NCI-H1436 (cell line): ENCODE data around the gene DACT3.

Source experiments
- DNase-seq: peaks from one replicate; lab custom pipeline; 2025; lab: John Stamatoyannopoulos, UW

DACT3 gene

GRCh38 chr19:46668662-46669061 lies 7.7 kb upstream of the DACT3 start:
- DNase-seq: no peak

GRCh38 chr19:46665072-46665471 lies 4.1 kb upstream of the DACT3 start:
- no peak for DNase-seq

DNA sequence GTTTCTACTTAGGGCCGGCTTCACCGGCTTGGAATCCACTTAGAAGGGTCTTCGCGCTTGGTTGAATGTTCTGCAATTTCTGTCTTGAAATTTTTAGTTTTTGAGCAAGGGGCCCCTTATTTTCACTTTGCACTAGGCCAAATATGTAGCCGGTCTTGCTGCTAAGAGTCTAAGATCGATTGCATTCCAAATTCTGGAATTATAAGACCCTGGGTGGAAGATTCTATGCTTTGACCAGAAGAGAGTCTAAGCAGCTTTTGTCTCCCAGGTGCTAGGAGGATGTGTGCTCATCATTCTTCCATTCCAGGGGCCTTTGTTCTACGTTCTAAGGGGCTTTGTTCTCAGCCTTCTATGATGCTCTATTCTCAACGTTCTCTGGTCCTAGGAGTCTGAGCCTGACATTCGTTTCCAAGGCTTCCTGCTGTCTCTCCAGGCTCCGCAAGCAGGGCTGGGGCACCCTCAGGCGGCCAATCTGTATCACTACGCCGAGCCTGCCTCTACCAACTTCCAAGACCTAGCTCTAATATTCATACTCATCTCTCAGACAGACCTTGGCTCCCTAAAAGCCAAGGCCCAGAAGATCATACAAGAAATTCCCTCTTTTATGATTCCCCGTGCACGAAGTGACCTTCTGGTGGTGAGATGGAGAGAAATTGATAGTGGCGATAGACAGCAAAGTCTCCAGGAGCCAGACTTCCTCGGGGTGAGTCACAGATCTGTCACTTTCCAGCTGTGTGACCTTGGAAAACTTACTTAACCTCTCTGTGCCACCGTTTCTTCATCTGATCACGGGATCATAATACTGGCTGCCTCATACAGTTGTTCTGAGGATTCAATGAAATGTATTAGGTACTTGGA lies 982 bp upstream of the DACT3 start:
- peak; percentile 85 for DNase-seq

DNA sequence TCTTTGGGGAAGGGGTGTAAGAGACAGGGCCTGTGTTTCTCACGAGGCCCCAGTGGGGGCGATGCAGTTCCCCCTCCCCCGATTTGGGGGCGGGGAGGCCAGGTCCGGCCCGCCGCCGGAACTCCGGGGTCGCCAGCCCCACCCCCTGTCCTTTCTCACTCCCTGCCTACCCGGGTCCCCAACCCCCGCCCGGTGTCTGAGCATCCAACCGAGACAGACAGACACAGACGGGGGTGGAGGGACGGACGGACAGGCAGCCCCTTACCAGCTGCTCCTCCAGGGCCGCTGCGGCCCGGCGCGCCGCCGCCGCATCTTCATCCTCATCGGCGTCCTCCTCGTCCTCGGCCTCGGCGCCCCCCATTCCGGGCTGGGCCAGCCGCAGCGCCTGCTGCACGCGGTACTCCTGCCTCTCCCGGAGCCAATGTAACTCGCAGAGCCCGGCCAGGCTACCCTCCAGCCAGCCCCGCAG lies 397 bp downstream of the DACT3 start:
- no peak for DNase-seq

- DNase-seq: no peak
Observed at GRCh38 chr19:46660008-46660517, 919 bp downstream of the DACT3 start.

DNA sequence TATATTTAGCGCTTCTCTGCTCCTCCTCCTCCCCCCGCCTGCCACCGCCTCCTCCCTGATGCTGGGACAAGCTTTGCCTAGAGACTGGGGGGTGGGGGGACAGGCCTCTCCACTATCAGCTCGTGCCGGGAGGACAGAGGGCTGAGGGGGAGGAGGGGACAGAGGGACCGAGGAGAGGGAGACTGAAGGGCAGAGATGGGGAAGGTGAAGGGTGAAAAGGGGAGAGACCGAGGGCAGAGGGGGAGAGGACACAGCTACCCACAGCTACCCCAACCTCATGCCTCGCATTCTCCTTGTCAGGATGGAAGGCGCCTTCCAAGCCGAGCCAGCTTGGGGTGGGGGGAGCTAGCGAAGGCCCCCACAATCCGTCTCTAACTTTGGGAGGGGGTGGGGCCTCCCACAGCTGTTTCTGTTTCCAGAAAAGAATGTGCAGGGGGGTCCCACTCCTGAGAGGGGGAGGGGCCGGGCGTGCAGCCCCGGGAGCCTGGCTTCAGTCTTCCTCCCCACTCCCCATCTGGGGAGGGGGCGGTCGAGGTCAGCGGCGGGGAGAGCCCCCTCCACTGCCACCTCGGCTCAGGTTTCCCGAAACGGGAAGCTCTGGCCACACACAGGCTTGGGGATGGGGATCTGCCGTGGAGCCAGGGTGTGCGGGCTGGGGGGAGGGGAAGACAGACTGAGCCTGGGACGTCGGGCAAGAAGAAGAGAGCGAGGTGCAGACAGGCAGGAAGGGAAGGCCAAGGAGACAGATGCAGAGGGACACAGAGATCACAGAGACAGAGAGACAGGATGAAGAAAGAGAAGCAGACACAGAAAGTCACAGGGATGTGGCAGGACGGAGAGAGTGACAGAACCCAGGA lies 1.6 kb downstream of the DACT3 start:
- no peak for DNase-seq

- DNase-seq: no peak
Observed at GRCh38 chr19:46656541-46656940, 4.4 kb downstream of the DACT3 start.

DNA sequence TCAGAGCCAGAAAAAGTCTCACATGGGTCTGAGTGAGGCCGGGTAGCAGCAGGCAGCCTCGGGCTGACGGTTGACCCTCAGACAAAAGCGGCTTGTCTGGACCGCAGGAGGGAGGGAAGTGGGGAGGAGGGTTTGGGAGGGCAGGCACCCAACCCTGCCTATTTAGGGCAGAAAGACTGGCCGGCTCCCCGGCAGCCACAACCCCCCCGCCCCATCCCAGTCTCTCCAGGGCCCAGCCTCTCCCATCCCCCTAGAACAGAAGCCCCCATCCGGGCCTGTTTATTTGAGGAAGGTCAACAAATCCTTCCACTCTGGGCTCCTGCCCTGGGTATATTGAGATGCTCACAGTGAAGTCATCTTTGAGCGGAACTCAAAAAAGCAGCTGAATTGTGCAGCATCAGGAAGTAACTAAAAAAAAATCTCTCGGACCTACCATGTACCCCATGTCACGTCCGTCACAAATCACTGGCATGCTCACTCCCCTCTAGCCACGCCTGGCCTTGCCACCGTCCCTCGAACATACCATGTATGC lies 6.3 kb downstream of the DACT3 start:
- no peak for DNase-seq

- DNase-seq: no peak
Observed at GRCh38 chr19:46650445-46650844, 10.5 kb downstream of the DACT3 start.

- DNase-seq: no peak
Observed at GRCh38 chr19:46648961-46649960, 11.7 kb downstream of the DACT3 start.

DNA sequence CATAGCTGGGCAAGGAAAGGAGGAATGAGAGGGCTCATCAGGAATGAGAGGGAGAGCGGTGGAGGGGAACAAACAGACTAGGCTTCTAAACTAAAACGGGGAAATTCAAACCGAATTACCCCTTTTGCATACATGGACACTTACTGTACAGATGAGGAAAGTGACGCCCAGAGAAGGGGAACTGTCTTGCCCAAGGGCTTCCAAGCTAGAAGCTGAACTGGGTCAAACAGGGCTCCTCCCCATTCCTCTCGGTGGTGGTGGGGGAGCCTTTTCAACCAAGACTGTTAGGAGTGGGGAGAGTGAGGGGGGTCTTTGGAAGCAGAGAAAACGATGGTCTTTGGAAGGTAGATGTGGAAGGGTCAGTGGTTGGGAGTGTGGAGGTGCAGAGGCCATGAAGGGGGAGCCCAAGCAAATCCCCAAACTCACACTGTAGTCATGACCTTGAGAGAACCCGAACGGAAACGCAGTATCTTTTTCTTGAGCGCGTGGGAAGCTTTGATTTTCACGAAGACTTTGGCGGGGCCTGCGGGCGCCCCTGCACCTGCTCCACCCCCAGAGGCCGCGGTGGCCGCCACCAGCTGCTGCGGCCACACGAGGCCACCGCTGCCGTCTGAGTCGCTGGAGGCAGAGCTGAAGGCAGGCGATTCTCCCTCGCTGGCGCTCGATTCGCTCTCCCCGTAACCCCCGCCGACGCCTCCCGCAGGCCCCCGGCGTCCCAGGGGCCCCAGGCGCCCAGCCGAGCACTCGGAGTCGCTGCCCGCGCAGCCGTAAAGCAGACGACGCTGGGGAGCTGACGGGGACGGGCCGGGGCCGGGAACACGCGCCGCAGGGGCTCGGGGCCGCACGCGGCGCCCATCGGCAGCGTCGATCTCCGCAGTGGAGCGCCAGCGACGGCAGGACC lies 12.7 kb downstream of the DACT3 start:
- no peak for DNase-seq

- DNase-seq: no peak
Observed at GRCh38 chr19:46646402-46646801, 14.6 kb downstream of the DACT3 start.

DNA sequence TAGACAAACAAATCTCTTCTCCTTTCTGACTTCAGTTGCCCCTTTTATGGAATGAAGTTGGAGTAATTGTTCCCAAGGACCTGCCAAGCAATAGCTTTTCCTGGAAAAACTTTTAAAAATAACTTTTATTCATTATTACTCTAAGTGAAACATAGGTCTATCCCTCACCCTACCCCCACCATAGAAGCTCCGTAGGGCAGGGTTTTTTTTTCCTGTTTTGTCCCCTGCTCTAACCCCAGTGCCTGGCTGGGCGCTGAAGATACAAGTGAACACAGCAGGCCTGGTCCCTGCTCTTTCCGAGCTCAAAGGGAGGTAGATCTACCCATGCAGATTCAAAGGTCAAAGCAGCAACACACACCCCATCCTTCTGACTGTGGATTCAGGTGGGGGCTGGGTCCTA lies 16.3 kb downstream of the DACT3 start:
- DNase-seq: no peak

GRCh38 chr19:46640656-46641055 lies 20.3 kb downstream of the DACT3 start:
- no peak for DNase-seq

DNA sequence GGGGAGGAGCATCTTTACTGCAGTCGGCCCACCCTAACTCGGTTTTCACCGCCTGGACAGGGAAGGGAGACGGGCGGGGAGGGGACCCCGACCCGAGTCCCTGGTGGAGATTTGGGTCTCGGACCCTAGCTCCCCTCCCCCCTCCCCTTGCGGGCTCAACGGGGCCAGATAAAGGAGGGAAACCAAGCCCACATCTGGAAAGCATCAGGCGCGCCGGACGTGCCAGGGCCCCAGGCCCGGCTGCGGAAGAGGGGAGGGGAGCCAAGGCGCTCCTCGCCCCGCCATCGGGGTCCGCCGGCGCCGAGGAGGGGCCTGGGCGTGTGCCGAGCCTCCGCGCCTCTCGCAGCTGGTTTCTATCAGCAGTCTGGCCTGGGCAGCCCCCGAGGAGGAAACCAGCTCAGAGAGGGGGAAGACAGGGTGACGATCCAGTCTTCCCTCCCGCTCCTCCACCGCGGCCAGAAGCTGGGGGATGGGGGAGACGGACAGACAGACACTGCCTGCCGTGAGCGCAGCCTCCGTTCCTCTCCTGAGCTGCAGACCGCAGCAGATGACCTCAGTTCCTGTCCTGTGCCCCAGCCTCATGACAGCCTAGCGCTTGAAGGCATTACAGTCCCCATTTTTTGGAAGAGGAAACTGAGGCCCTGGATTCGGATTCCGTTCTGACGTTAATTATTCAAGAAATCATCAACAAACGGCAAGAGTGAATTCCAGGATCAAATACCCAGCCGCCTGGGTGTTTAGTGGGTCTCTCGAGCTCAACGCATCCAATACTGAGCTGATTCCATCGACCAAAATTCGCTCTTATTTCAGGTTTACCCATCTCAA lies 21.4 kb downstream of the DACT3 start:
- no peak for DNase-seq

DNA sequence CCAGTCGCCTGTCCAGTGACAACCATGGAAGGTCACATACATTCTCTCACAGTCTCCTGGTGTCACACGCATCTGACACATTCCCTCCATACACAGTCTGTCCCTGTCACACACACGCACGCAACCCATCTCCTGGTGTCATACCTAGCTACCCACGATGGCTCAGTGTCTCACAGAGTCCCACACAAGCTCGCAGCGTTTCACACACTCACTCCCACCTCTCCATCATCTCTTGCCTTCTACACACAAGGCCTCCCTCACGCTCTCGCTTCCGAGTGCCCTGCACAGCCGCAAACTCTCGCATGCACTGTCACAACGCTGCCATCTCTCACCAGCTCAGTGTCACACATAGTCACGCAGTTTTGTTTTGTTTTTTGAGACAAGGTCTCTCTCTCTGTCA lies 23.8 kb downstream of the DACT3 start:
- DNase-seq: no peak

DNA sequence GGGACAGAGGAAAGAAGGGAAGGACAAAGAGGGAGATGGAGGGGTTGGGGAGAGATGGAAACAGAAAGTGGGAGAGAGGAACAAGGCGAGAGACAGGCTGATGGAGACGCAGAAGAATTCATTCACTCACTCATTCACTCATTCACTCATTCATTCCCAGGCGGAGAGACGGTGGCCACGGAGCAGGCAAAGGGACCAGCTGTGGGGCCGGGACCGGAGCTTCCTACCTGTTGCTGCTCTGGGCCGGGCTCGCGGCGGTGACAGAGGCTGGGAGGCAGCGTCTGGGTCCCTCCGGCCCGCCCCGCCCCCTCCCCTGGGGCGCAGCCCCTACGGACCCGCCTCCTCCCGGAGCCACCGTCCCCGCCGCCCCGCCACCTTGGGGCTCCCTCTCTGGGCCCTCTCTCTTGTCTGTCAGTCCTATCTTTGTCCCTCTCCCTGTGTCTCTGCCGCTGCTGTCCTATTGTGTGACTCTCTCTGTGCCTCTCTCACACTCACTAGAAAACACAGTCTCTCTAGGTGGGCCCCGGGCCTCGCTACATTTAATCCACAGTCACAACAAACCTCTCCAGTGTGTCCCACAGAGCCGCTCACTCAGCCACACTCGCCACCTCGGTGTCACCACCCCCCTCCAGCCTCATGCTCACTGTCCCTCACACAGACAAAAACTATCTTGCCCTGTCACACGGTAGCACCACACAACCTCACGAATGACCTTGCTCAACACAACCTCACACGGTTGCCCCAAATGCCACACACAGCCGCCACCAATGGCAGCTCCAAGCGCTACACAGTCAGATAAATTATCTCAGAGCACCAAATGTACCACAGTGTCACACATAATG lies 24.8 kb downstream of the DACT3 start, which contains the start of gene GNG8:
TSS of gene GNG8 (minus strand) at position 283 of the 842 bp plus-strand sequence. CDS start 1,520 bp downstream, outside the sequence.
- no peak for DNase-seq

GRCh38 chr19:46634656-46635218 lies 26.2 kb downstream of the DACT3 start:
- DNase-seq: peak; percentile 50
